Stimulated activated CD4-positive, alpha-beta T cell treated with anti-CD3 and anti-CD28 coated beads, Interleukin-4, amount 100 ng/mL, for 4 hours (primary cell): ENCODE measurements around the gene FANCC.

Experiments
- DNase-seq, 2 experiments: peaks; one replicate each; pipeline ENCODE4 v3.0.0-alpha.2; 2020

FANCC gene

GRCh38 chr9:95188459-95188858 is 129.1 kb downstream of the FANCC start:
- DNase-seq, result no peak

GRCh38 chr9:95185956-95186355 is 131.6 kb downstream of the FANCC start:
- no peak for DNase-seq

GRCh38 chr9:95182854-95183563 is 134.5 kb downstream of the FANCC start:
- no peak for DNase-seq

GRCh38 chr9:95181835-95182234 is 135.7 kb downstream of the FANCC start:
- DNase-seq, result no peak

GRCh38 chr9:95181226-95181818 is 136.2 kb downstream of the FANCC start:
- DNase-seq, result no peak

GRCh38 chr9:95177617-95178016 is 139.9 kb downstream of the FANCC start:
- no peak for DNase-seq

GRCh38 chr9:95176755-95177319 is 140.7 kb downstream of the FANCC start:
- DNase-seq, result no peak

GRCh38 chr9:95175523-95175922 is 142.0 kb downstream of the FANCC start:
- no peak for DNase-seq

- DNase-seq, result no peak
Measured at GRCh38 chr9:95174038-95174437, 143.5 kb downstream of the FANCC start.

- DNase-seq, result no peak
Measured at GRCh38 chr9:95171596-95171995, 145.9 kb downstream of the FANCC start.

- DNase-seq, result no peak
Measured at GRCh38 chr9:95171001-95171400, 146.5 kb downstream of the FANCC start.

GRCh38 chr9:95167998-95168397 is 149.5 kb downstream of the FANCC start:
- peak; percentile 22 to 24 for DNase-seq

GRCh38 chr9:95165004-95165403 is 152.5 kb downstream of the FANCC start:
- no peak for DNase-seq

- no peak for DNase-seq
Measured at GRCh38 chr9:95157481-95158151, 159.9 kb downstream of the FANCC start.

- no peak for DNase-seq
Measured at GRCh38 chr9:95156074-95156473, 161.4 kb downstream of the FANCC start.

- no peak for DNase-seq
Measured at GRCh38 chr9:95155220-95155619, 162.3 kb downstream of the FANCC start.

- DNase-seq, result no peak
Measured at GRCh38 chr9:95150903-95151302, 166.6 kb downstream of the FANCC start.

GRCh38 chr9:95148208-95148520 is 169.3 kb downstream of the FANCC start:
- no peak for DNase-seq

GRCh38 chr9:95147452-95148207 is 169.9 kb downstream of the FANCC start:
- no peak for DNase-seq

- no peak for DNase-seq
Measured at GRCh38 chr9:95143591-95144561, 173.6 kb downstream of the FANCC start.

- no peak for DNase-seq
Measured at GRCh38 chr9:95142728-95143127, 174.8 kb downstream of the FANCC start.

GRCh38 chr9:95142315-95142714 is 175.2 kb downstream of the FANCC start:
- no peak for DNase-seq
